Measurements from ENCODE around the gene C1orf167.
"Not testable (repeated sequence)": the region's sequence is repeated elsewhere in the genome, so short reads cannot be mapped to it uniquely, and the experiment has no call there.

The C1orf167 gene

DNA sequence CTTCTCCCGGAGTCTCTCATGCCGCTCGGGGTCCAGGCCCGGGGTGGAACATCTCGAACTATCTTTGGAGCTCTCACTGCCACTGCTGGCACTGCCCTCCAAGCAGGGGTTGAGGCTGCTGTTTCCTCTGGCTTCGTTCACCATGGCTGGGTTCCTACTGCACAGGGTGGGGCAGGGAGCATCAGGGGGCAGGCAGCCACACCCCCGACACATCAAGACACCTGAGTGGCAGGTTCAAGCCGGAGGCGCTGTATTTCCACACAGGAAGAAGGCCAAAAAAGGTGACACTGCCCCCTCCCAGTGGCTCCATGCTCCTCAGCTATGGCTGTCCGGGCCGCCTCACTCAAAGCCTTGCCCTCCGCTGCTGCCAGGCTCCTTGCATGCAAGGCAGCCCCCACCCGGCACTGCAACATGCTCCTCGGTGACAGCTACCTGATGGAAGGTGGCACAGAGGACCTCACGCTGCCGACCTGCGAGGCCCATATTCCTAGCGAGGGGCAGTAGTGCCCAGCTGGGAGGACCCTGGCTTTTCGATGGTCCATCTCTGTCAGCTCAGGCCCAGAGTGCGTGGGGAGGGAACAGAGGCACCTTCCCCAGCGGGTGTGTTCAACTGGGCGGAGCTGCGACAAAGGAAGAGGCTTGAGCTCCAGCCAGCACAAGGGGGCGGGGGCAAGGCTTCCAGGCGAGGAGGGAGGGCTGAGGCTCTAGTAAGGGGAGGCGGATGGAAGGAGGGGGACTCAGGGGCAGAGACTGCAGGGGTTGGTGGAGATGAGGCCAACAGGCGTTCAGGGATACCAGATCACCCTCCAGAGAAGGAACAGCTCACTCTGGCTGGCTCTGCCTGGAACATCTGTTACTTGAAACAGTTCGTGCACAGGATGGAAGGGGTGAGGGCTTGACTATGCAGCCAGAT lies 41.2 kb downstream of the C1orf167 start:
- no peak for DNase-seq

DNA sequence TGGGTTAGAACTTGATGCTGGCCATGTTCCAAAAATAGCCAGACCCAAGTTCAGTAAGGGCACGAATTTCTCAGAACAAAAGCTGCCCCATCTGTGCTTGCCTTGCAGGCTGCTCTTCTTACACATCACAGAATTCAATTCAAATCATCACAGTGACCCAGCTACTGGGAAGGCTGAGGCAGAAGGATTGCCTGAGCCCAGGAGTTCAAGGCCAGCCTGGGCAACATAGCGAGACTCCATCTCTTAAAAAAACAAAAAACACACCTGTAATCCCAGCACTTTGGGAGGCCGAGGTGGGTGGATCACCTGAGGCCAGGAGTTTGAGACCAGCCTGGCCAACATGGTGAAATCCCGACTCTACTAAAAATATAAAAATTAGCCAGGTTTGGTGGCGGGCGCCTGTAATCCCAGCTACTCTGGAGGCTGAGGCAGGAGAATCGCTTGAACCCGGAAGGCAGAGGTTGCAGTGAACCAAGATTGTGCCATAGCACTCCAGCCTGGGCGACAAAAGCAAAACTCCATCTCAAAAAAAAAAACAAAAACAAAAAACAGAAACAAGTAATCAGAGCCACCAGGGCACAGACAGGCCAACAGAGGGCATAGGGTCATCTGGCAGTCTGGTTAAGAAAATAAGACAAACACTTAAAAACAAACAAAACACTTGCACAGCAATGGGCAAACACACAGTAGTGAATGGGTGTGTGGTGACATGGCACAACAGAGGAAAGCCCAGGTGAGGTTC lies 42.1 kb downstream of the C1orf167 start:
- DNase-seq: not testable (repeated sequence)

DNA sequence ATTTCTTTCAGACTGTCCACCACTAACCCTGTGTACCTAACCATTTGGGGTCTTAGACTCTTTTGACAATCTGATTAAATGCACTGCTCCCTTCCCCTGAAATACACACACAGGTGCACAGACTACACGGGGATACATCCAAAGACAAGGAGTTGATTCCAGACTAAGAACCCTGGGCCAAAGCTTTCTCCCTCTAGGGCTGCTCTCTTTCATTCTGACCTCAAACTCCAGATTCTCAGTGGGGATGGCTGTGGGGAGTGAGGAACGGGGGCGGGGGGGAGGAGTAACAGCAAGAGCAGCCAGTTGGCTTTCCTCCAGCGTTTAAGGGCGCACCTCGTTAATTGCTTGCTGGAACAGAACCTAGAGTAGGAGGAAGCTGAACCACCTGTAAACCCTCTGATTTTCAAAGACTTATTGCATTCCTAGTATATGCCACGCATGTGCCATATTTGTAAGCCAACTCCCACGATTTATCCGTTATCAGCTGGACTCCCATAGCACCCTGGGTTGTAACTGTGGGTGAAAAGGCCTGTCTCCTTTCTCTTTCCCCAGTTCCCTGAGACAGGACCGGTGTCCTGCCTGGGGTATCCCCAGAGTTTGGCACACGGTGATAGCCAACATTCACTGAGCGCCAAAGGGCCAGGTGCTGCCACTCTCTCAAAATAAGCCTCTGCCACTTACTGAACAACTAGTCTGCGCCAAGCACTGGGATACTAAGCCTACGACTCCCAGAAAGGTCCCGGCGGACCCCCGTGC lies 42.9 kb downstream of the C1orf167 start:
- DNase-seq: no peak

DNA sequence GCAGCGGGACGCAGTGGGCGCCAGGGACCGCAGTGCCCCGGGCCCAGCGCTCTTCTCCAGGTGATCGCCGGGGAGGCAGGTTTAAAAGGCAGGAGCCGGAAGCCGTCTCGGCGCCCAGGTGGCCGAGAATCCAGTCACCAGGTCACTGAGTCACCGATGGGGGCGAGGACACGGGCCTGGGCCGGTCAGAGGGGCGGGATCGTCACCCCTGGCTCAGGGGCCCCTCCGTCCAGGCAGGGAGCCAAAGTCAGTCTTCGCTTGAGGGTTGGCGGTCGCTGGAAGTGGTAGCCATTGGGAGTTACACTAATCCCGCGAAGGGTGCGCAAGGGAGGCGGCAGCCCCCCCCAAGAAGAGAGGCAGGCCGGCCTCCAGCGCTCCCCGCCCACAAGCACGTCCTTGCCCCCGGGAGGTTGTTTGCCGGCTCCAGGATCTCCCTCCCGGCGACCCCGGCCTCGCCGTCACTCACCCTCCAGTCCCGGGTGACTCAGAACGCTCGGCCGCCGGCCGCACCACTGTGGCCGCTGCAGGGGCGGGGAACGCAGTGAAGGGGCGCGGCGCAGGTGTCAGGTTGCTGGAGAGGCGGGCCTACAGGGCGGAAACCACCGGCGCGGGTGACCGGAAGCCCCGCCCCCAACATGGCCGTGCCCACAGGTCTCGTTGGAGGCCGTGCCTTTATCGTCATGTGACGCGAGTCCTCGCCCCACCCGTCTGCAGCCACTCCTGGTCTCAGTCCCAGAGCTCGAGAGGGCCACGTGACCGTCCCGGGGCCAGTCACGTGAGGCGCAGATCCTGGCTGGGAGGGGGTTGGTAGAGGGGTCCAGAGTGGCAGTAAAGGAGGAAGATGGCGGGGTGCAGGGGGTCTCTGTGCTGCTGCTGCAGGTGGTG lies 43.7 kb downstream of the C1orf167 start, which contains the start of the genes CLCN6 and MTHFR:
Gene CLCN6 (plus strand): TSS at position 770 of the 885 bp plus-strand sequence. CDS start 72 bp downstream, at position 842.
Gene MTHFR (minus strand): TSS at position 543 of the 885 bp plus-strand sequence. CDS start 2,848 bp downstream, outside the sequence.
- peak; percentile 87 for DNase-seq

DNA sequence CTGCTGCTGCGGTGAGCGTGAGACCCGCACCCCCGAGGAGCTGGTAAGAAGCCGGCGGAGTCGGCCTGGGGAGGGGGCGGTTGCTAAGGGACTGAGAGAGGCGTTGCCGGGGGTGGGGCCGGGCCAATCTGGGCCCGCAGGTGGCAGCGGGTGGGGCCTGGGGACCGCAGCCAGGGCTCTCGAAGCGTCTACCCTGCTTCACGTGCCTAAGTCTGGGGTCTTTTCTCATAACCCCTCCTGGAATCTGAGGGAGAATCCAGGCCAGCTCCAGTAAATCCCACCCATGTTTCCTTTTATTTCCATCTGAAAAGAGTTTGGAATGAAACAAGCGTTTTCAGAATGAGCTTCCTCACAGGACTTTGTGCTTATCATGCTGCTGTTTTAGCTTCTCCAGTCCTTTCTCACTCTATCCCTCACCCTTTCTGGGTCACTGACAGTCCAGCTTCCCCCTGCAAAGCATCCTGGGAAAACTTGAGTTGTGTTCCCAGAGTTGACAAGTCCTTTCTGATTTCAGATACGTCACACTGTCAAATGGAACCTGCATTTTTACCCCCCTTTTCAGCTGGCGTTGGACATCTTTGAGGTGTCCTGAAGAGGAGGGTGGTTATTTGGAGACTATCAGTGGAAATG lies 44.4 kb downstream of the C1orf167 start:
- DNase-seq: no peak

DNA sequence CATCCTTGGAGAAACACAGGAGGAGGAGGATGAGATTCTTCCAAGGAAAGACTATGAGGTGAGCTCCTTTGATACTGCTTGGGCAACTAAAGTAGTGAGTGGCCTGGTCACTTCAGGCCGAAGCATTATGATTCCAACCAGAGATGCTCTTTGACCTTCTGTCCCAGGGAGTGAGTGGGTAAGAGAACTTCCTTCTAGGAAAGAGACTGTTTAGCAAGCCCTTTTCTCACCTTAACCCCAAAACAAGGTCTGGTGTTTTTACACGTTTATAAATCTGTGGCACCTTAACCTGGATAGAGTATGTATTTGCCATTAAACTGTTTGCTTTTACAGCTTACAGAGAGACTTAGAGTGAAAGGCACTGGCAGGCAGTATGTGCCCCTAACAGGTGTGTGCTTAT lies 45.1 kb downstream of the C1orf167 start:
- no peak for DNase-seq

DNA sequence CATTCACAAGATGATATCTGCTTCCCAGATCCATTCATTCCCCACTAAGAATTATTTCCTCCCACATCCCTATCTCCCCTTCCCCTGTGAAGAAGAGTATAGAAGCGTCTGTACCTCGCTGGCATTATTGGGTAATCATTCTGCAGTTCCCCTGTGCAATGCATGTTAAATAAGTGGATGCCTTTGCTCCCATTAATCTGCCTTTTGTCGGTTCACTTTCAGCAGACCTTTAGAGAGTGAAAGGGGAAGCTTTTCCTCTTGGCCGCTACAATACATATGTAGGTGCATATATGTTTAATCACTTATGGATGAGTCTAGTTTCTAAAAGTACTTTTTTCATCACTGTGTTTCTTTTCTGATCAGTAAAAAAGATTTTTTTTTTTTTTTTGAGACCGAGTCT lies 51.0 kb downstream of the C1orf167 start:
- DNase-seq: no peak

DNA sequence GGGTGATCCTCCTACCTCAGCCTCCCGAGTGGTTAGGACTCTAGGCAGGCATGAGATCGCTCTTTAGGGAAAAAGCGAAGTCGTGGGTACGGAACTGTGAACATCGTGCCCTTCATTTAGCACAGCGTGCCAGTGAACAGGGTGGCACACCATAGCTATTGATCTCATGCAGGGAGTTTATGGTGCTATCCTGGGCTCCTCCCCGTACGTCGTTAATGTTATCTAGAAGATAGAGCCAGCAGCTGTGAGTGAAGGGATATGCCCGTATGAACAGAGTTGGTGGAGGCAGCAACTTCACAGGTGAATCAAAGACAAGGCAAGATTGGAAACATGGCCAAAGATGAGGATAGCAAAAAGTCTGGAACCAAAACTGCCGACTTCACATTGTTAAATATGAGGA lies 55.2 kb downstream of the C1orf167 start:
- DNase-seq: no peak

DNA sequence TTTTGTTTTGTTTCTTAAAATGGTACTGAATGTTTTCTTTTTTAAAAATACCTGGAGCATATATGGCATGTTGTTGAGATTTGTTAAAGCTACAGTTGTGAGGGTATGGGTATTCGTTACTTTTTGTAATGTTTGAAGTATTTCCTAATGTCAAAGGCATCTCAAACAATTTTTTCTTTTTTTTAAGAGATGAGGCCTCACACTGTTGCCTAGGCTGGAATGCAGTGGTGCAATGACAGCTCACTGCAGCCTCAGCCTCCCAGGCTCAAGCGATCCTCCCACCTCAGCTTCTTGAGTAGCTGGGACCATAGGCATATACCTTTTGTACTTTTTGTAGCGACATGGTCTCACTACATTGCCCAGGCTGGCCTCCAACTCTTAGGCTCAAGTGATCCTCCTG lies 60.1 kb downstream of the C1orf167 start:
- no peak for DNase-seq

DNA sequence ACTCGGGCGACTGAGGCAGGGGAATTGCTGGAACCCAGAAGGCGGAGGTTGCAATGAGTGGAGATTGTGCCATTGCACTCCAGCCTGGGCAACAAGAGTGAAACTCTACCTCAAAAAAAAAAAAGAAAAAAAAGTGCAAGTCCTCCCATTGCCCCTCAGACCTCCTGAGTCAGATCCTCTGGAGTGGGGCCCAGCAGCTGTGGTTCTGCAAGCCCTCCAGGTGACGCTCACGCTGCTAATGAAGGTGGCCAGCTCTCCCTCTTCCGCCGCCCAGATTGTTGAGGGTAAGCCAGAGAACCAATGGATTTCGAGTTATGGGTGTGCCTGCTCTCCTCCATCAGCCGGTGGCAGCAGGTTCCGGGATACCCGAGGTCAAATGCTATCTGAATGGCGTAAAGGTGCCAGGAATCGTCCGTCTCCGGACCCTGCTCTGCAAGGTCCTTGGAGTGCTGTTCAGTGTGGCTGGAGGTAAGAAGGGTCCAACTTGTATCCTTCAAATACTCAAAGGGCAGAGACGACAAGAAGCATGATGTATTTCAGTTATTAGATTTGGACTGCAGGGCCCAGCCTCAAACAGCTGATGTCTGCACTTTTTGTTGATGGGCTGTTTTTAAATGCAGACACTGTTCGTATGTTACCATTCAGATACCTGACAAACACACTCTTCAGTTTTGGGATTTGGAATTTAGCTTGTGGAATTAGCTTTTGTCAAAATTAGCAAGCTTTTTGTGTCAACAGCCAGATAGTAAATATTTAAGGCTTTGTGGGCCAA lies 61.6 kb downstream of the C1orf167 start:
- no peak for DNase-seq

DNA sequence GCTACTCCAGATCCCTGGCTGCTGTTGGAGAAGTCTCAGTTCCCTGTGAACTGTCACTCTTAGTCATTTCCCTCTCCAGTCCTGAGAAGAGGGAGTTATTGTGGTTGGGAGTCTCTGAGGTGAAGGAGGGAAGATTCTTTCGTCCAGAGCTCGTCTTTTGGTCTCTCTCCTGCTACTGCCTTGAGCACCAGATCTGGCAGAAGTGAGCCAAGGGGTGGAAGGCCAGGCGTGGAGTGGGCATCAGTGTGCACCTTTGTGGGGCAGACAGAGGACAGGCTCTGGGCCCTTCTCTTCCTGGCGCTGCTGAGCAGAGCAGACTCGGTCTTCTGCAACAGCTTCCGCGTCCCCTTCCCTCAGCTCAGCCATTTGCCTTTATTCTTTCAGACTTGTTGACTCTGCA lies 63.1 kb downstream of the C1orf167 start:
- no peak for DNase-seq

DNA sequence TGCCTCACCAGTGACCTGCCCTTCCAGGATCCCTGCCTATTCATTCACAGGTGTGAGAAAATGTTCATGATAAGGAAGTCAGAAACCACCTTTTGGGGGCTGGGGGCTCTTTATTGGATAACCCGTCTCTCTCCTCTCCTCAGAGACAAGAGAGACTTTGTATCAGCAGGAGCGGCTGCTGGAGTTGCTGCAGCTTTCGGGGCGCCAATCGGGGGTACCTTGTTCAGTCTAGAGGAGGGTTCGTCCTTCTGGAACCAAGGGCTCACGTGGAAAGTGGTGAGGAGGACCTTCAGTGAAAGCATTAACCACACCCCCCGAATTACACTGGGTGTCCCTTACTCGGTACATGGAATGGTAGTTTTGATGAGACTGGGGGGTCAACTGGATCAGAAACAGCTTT lies 65.0 kb downstream of the C1orf167 start:
- no peak for DNase-seq

DNA sequence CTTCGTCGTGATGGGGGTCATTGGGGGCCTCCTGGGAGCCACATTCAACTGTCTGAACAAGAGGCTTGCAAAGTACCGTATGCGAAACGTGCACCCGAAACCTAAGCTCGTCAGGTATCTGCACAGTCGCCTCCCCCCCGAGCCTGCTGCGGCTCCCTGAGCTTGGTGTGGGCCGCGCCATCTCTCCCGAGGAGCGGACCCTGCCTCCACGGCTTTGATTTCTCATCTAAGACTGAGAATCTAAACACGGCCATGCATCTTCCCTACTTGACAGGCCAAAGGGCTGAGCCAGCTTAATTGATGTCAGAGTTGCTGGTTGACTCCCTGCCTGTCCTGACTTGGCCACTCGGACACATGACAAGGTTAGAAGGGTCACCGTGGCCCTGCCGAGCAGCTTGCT lies 66.5 kb downstream of the C1orf167 start:
- DNase-seq: no peak

DNA sequence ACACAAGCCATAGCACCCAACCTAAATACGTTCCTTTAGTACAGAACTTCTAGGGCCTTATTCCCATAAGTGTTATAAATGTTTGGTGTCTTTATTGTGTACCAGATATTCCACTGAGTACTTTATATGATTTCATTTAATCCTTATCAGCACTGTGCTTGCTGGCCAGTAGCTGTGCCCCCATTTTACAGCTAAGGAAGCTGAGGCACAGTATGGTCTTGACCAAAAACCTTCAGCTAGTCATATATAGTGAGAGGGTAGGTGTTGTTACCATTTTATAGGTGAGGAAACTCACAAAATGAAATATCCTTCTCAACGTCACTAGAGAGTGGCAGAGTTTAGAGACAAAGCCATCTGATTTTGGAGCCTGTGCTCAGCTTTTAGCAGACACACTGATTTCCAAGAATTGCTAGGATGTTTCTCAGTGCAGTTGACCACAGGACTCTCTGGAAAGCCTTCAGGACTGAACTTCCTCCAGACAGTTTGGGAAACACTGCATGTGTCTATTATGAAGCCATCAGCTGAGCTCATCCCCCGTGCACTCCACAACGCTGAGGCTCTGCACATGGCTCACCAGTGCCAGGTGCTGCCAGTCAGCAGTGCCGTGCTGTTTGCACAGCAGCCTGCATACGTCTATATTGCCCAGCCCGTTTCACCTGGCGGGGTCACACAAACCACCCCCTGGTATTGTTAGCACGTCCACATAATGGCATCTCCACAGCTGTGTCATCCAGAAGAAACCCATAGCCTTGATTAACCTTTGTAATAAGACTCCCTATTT lies 70.1 kb downstream of the C1orf167 start:
- DNase-seq: no peak

DNA sequence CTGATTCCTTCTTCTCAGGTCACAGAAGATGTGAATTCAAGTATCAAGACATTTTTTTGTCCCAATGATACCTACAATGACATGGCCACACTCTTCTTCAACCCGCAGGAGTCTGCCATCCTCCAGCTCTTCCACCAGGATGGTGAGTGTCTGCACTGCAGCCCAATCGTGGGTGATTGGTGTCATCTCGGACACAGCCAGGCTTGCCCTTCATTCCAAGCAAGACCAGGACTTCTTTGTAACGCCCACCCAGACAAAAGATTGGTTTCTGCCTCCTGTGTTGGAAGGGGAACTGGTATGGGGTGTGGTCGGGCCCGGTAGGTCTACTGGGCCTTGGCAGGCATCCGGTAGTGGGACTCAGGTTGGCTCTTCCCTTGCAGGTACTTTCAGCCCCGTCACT lies 71.5 kb downstream of the C1orf167 start:
- DNase-seq: no peak

DNA sequence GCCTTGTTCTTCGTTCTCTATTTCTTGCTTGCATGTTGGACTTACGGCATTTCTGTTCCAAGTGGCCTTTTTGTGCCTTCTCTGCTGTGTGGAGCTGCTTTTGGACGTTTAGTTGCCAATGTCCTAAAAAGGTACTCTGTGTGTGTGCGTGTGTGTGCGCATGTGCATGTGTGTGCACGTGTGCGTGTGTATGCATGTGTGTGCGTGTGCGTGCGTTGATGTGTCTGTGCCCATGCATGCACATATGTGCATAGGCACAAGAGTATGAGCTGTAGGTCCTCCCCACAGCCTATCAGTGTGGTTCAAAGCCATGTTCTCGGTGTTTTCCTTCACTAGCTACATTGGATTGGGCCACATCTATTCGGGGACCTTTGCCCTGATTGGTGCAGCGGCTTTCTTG lies 71.9 kb downstream of the C1orf167 start:
- no peak for DNase-seq

DNA sequence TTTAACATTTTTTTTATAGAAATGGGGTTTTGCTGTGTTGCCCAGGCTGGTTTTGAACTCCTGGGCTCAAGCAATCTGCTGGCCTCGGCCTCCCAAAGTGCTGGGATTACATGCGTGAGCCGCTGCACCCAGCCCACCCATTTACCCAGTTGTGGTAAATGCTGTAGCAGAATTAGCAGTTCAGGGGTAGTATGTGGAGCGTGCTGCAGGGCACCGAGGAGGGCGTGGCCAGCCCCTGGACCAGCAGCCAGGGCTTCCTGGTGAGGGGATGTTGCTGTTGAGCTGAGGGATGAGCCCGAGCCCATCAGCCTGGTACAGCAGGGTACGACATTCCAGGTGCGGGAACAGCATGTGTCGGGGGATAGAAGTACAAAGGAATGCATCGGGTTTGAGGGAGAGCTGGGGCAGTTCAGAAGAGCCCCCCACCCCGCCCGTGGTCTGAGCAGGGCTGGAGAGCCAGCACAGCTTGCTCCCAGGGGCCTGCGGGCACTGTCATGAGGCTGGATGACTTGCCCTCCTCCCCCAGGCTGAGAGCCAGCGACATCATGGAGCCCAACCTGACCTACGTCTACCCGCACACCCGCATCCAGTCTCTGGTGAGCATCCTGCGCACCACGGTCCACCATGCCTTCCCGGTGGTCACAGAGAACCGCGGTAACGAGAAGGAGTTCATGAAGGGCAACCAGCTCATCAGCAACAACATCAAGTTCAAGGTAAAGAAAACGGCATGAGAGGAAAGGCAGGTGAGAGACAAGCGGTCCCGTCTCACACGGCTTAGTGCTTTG lies 73.6 kb downstream of the C1orf167 start:
- DNase-seq: no peak

DNA sequence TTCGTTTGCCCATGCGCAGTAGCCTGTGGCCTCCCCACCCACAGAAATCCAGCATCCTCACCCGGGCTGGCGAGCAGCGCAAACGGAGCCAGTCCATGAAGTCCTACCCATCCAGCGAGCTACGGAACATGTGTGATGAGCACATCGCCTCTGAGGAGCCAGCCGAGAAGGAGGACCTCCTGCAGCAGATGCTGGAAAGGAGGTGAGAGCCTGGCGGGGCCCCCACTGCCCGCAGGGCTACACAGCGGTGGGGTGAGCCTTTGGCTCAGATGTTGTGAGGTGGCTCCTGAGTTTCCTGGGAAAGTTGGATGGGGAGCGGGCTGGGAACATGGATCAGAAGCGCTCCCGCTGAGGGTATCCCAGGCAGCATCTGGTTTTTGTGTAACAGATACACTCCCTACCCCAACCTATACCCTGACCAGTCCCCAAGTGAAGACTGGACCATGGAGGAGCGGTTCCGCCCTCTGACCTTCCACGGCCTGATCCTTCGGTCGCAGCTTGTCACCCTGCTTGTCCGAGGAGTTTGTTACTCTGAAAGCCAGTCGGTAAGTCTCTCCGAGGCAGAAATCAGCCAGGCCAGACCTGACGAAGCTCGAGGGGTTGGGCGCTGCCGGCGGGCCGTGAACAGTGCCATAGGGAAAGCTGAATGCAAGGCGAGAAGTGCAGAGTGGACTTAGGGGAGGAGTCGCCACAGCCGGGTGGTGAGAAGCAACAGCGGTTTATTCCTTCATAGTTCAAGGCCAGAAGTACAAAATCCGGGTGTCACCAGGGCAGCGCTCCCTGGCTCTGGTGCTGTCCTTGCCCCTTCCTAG lies 75.2 kb downstream of the C1orf167 start:
- no peak for DNase-seq

Data from SIG-M5 (cell line).